Endothelial cell of umbilical vein (primary cell): ENCODE data around the gene LRCH1. TPM values are rescaled to one million over a fixed set of nuclear protein-coding genes. Genes with fewer than 3 reads are reported as not detected.

ENCODE experiments used
- BruUV-seq: library from RNA; stranded (reverse); fragments of 400-500 nt; replicated peaks from 2 replicates; lab custom pipeline; 2021; lab: Mats Ljungman, UMichigan
- CTCF ChIA-PET: fragments of 300-600, 350-600 bp; sonication (Branson Sonifier 250); formaldehyde crosslinking; loops from one replicate; lab custom pipeline; 2021; ENCODE audit warnings: antibody characterized with exemption, inconsistent platforms; lab: Charles Lee
- POLR2A ChIA-PET: fragments of 300-600, 350-600 bp; sonication (Branson Sonifier 250); formaldehyde crosslinking; loops from one replicate; lab custom pipeline; 2021; ENCODE audit warnings: antibody characterized with exemption, inconsistent platforms; lab: Charles Lee
- DNase-seq: peaks from one replicate; pipeline ENCODE4 v3.0.0-alpha.2; 2011; ENCODE audit warnings: low read depth, low spot score
- FAIRE-seq: peaks from 2 replicates; lab custom pipeline; 2011; peaks lifted over from hg19 to GRCh38; lab: Jason Lieb, UNC
- H2AFZ ChIP-seq: 2 replicates; pipeline ENCODE4 v1.6.0; 2012; ENCODE audit warnings: low read depth, low read length, control low read depth, inconsistent platforms
- H3K27ac ChIP-seq: 2 replicates; pipeline ENCODE4 v1.5.1; 2011; ENCODE audit warnings: low read depth, mild to moderate bottlenecking, control low read depth, low read length, moderate library complexity; ENCODE audit not compliant: insufficient read depth
- H3K27me3 ChIP-seq, 2 experiments: 2 replicates each; pipeline versions ENCODE4 v1.6.0 to v1.6.1; 2011; ENCODE audit warnings: low read length in 2 of 2, mixed read lengths in 1 of 2; ENCODE audit not compliant: control insufficient read depth in 2 of 2, insufficient read depth in 2 of 2
- H3K36me3 ChIP-seq, 2 experiments: 2 replicates in 1 of 2; 3 replicates in 1 of 2; pipeline ENCODE4 v1.5.1; 2011; ENCODE audit warnings: low read length in 2 of 2, mild to moderate bottlenecking in 1 of 2, moderate library complexity in 1 of 2; ENCODE audit not compliant: control insufficient read depth in 2 of 2, insufficient read depth in 2 of 2; ENCODE audit errors: extremely low read depth in 1 of 2
- H3K4me1 ChIP-seq: 3 replicates; pipeline ENCODE4 v1.5.1; 2011; ENCODE audit warnings: mild to moderate bottlenecking, low read length; ENCODE audit not compliant: control insufficient read depth, insufficient read depth; ENCODE audit errors: extremely low read depth
- H3K4me2 ChIP-seq: 2 replicates; pipeline ENCODE4 v1.6.1; 2011; ENCODE audit warnings: low read length, control low read depth, mixed read lengths; ENCODE audit not compliant: insufficient read depth
- H3K4me3 ChIP-seq, 3 experiments: fragments of 200-600 bp in 1 of 3; sonication (generic), shearing (Covaris generic) in 1 of 3; replicated peaks in 1 of 3; 2 replicates each; pipeline ENCODE4 v1.5.1; 2011 to 2016; ENCODE audit warnings: control low read depth in 3 of 3, low read length in 3 of 3, mild to moderate bottlenecking in 2 of 3, inconsistent platforms in 1 of 3, low read depth in 1 of 3, moderate library complexity in 1 of 3; ENCODE audit not compliant: insufficient read depth in 1 of 3
- H3K79me2 ChIP-seq: 2 replicates; pipeline ENCODE4 v1.6.0; 2012; ENCODE audit warnings: low read length, inconsistent platforms; ENCODE audit not compliant: control insufficient read depth, insufficient read depth
- H3K9ac ChIP-seq: replicated peaks from 2 replicates; pipeline ENCODE3; 2011; ENCODE audit warnings: low read length, control low read depth; ENCODE audit not compliant: insufficient read depth; ENCODE audit errors: extremely low read depth
- H3K9me1 ChIP-seq: replicated peaks from 3 replicates; pipeline ENCODE4 v1.6.0; 2011; ENCODE audit warnings: mild to moderate bottlenecking, low read length; ENCODE audit not compliant: control insufficient read depth, insufficient read depth; ENCODE audit errors: extremely low read depth
- H3K9me3 ChIP-seq: replicated peaks from 2 replicates; pipeline ENCODE4 v1.5.1; 2012; ENCODE audit warnings: low read length, inconsistent platforms; ENCODE audit not compliant: control insufficient read depth, insufficient read depth
- H4K20me1 ChIP-seq: replicated peaks from 2 replicates; pipeline ENCODE3; 2011; ENCODE audit warnings: mild to moderate bottlenecking, low read length; ENCODE audit not compliant: control insufficient read depth, insufficient read depth; ENCODE audit errors: extremely low read depth
- MYC ChIP-seq: IDR thresholded peaks from one replicate; pipeline ENCODE4 v1.6.1; 2011; ENCODE audit warnings: mild to moderate bottlenecking, low read depth, low read length
- POLR2A ChIP-seq: IDR thresholded peaks from 2 replicates; pipeline ENCODE4 v1.6.1; 2012; ENCODE audit warnings: low read depth, mild to moderate bottlenecking, control low read depth, low read length
- POLR2AphosphoS5 ChIP-seq: IDR thresholded peaks from 2 replicates; pipeline ENCODE4 v1.6.1; 2012; ENCODE audit warnings: low read depth, mild to moderate bottlenecking, control low read depth, low read length, moderate library complexity; ENCODE audit not compliant: insufficient read depth
- dilution Hi-C: fragments of 300-500 bp; cut with MboI; formaldehyde crosslinking; loops from one replicate; pipeline ENCODE4 v1.15.0; 2019; ENCODE audit warnings: low sequenced_read_pairs; ENCODE audit not compliant: extremely low pct_ligation_motif_present
- intact Hi-C: fragments of 100-400 bp; cut with micrococcal nuclease; formaldehyde crosslinking; loops from one replicate; pipeline ENCODE4 v1.10.0; 2022
- polyA plus RNA-seq, 4 experiments: library from polyadenylated mRNA; depleted of rRNA in 3 of 4; stranded (reverse) in 3 of 4; unstranded in 1 of 4; fragments of >200 nt; gene quantifications; 2 replicates each; pipeline versions ENCODE4 v1.2.1 to v1.2.3, GENCODE V29; 2011 to 2012; ENCODE audit warnings: missing spikeins in 1 of 4
- total RNA-seq: library from RNA; stranded (reverse); gene quantifications from 2 replicates; pipeline ENCODE4 v1.2.3, GENCODE V29; 2021
- TF ChIP-seq, protein P1 (sequence below), 2 donors: IDR thresholded peaks; 1 replicate in 1 of 2; 2 replicates in 1 of 2; pipeline ENCODE4 v1.5.1; 2011; ENCODE audit warnings: low read length in 2 of 2, mild to moderate bottlenecking in 2 of 2, moderate library complexity in 2 of 2, control low read depth in 1 of 2, inconsistent platforms in 1 of 2, low read depth in 1 of 2; ENCODE audit not compliant: insufficient read depth in 1 of 2; ENCODE audit errors: extremely low read depth in 1 of 2

LRCH1 gene
- total and polyA plus RNA-seq, 2 donors (not counting 3 experiments of a cell fraction or from before 2014, with no cell fraction given): 5.4 to 16.5 TPM

DNA sequence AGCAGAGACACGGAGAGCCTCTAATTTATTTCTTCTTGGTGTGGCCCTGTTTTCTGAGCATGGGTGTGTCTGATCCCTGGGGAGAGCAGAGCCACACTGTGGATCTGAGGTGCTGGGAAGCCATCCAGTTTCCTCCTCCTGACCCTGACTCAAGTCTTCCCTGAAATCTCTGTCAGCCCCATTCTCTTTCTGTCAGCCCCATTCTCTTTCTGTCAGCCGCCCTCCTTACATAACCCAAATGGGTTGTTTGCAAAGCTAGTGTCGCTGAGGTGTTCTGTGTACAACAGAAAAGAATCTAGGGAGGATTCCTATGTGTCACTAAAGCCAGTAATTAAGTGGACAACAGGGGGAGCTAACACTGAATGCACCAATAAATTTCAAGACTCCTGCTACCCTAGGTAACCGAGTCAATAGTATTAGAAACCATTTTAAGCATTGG is 50.2 kb downstream of the LRCH1 start:
- TF ChIP-seq, protein P1, sequence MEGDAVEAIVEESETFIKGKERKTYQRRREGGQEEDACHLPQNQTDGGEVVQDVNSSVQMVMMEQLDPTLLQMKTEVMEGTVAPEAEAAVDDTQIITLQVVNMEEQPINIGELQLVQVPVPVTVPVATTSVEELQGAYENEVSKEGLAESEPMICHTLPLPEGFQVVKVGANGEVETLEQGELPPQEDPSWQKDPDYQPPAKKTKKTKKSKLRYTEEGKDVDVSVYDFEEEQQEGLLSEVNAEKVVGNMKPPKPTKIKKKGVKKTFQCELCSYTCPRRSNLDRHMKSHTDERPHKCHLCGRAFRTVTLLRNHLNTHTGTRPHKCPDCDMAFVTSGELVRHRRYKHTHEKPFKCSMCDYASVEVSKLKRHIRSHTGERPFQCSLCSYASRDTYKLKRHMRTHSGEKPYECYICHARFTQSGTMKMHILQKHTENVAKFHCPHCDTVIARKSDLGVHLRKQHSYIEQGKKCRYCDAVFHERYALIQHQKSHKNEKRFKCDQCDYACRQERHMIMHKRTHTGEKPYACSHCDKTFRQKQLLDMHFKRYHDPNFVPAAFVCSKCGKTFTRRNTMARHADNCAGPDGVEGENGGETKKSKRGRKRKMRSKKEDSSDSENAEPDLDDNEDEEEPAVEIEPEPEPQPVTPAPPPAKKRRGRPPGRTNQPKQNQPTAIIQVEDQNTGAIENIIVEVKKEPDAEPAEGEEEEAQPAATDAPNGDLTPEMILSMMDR (IDR thresholded peaks at IDR 0.05; ENCODE audit: extremely low read depth in 1 of 2, insufficient read depth in 1 of 2, low read depth in 1 of 2, low read length in 2 of 2): peak; percentile 12 to 14
- no peak for TF ChIP-seq POLR2AphosphoS5
- Histone ChIP-seq H3K4me3 (no peak overlapping the region), H3K79me2 (peaks cover 16% of the 10 kb centered on the region), H3K4me1 (peaks cover 21% of the 10 kb centered on the region), H3K4me2 (no peak overlapping the region), H4K20me1 (peaks cover 3% of the 10 kb centered on the region), H3K9ac (no peak overlapping the region), H3K36me3 (no peaks in the 10 kb centered on the region), H2AFZ (no peak overlapping the region), H3K9me3 (no peaks in the 10 kb centered on the region), H3K27me3 (no peaks in the 10 kb centered on the region), H3K27ac (no peak overlapping the region), H3K9me1 (no peaks in the 10 kb centered on the region)
- CTCF ChIA-PET: interaction anchor here (0.7 to 2.3 kb wide), 10 partner anchors 9 to 118 kb away, joined by 3 to 10 read pairs (median 4); partner anchors contain the start of gene LRCH1
- POLR2A ChIA-PET: no interaction called here
- dilution Hi-C loops: no loop called here
- intact Hi-C loops: loop anchor here (1.0 to 5.0 kb wide), 2 partner anchors 111 to 118 kb away; no protein-coding TSS in a partner anchor
- BruUV-seq: no TSS peak
- DNase-seq (peak; percentile 23), FAIRE-seq (peak; percentile 24)

DNA sequence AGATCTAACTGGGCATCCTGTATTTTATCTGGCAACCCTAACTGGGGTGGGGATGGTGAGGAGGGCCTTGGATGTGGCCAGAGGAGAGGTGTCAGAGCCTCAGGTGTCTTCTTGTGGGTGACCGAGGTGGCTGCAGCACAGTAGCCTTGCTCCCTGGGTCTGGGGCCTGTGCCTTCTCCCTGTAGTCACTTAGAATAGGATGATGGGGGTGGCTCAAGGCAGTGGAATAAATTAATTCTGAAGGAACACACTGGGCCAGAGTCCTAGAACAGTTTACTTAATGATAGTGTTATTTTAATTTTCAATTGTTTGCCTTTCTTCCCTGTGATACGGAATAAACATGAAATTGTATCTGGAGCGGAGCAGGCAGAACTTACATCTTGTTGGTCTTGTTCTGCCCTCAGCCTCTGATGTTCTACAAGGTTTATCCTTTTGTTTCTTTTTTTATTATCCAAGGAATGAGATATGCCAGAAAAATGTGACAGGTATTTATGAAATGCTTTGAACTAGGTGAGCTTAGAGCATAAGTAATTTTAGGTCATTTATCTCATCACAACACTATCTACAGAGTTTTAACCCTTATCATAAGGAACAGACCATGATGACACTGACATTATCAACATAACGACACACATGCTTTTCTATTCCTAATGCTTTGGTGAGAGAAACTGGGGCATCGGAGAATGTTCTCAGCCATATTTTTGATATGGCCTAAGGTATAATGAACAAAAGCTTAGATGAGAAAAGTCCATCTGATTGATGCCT is 51.4 kb downstream of the LRCH1 start:
- no TSS peak for BruUV-seq
- no peak for FAIRE-seq
- Histone ChIP-seq H4K20me1 (peaks cover 5% of the 10 kb centered on the region), H3K9me1 (no peaks in the 10 kb centered on the region), H3K9me3 (no peaks in the 10 kb centered on the region), H3K9ac (no peak overlapping the region), H3K27me3 (no peaks in the 10 kb centered on the region), H3K4me2 (no peak overlapping the region), H3K36me3 (no peaks in the 10 kb centered on the region), H3K79me2 (peaks cover 20% of the 10 kb centered on the region), H3K4me3 (no peak overlapping the region), H2AFZ (no peak overlapping the region), H3K27ac (no peak overlapping the region), H3K4me1 (peaks cover 21% of the 10 kb centered on the region)
- intact Hi-C loops (loop anchor here (5.0 kb wide), 1 partner anchor 112 kb away; no protein-coding TSS in a partner anchor), dilution Hi-C loops (no loop called here)
- ChIA-PET POLR2A (no interaction called here), CTCF (interaction anchor here (1.0 to 2.3 kb wide), 3 partner anchors 10 to 105 kb away, joined by 4 to 6 read pairs (median 5); no protein-coding TSS in a partner anchor)
- DNase-seq: no peak
- TF ChIP-seq POLR2AphosphoS5 (no peak), MYC (no peak), POLR2A (no peak)
